Erythroblast (primary cell): ENCODE results near the gene SDF2L1.
"Not testable (repeated sequence)": the region's sequence is repeated elsewhere in the genome, so short reads cannot be mapped to it uniquely, and the experiment has no call there.

ENCODE experiments used
- DNase-seq, 2 experiments: peaks; one replicate each; lab custom pipeline; 2025; lab: John Stamatoyannopoulos, UW
- GATA1 ChIP-seq: IDR thresholded peaks from 2 replicates; pipeline ENCODE4 v1.6.1; 2011; ENCODE audit warnings: low read depth, mild to moderate bottlenecking, control low read depth, low read length, moderate library complexity
- POLR2A ChIP-seq: IDR thresholded peaks from 2 replicates; pipeline ENCODE4 v1.6.1; 2011; ENCODE audit warnings: mild to moderate bottlenecking, low read length

The SDF2L1 gene

GRCh38 chr22:21611210-21611977 lies 30.7 kb upstream of the SDF2L1 start:
- no peak for DNase-seq
- TF ChIP-seq POLR2A (no peak), GATA1 (no peak)

- no peak for DNase-seq
- no peak for TF ChIP-seq GATA1
- TF ChIP-seq POLR2A = no peak
These were observed 29.2 kb upstream of the SDF2L1 start for GRCh38 chr22:21612858-21613257.

- DNase-seq = no peak
- TF ChIP-seq POLR2A (no peak), GATA1 (no peak)
These were observed 28.4 kb upstream of the SDF2L1 start for GRCh38 chr22:21613553-21614233.

- DNase-seq = no peak
- TF ChIP-seq POLR2A (no peak), GATA1 (no peak)
These were observed 26.4 kb upstream of the SDF2L1 start for GRCh38 chr22:21615731-21616130.

GRCh38 chr22:21617337-21617736 lies 24.8 kb upstream of the SDF2L1 start:
- DNase-seq = not testable (repeated sequence)

- no peak for DNase-seq
- TF ChIP-seq POLR2A (no peak), GATA1 (no peak)
These were observed 21.1 kb upstream of the SDF2L1 start for GRCh38 chr22:21621025-21621424.

GRCh38 chr22:21622011-21622918 lies 19.8 kb upstream of the SDF2L1 start:
- TF ChIP-seq GATA1 (no peak), POLR2A (no peak)
- no peak for DNase-seq

- TF ChIP-seq GATA1 (no peak), POLR2A (no peak)
- no peak for DNase-seq
These were observed 19.0 kb upstream of the SDF2L1 start for GRCh38 chr22:21622919-21623647.

GRCh38 chr22:21623648-21623970 lies 18.5 kb upstream of the SDF2L1 start:
- no peak for DNase-seq
- no peak for TF ChIP-seq POLR2A
- TF ChIP-seq GATA1 = no peak

GRCh38 chr22:21624120-21624879 lies 17.8 kb upstream of the SDF2L1 start:
- peak; percentile 45 to 64 for DNase-seq

GRCh38 chr22:21624880-21625791 lies 17.0 kb upstream of the SDF2L1 start:
- DNase-seq = no peak

More at GRCh38 chr22:21624120-21624879, 17.8 kb upstream of the SDF2L1 start:
- TF ChIP-seq POLR2A (no peak), GATA1 (no peak)

More at GRCh38 chr22:21624880-21625791, 17.0 kb upstream of the SDF2L1 start:
- TF ChIP-seq GATA1 (no peak), POLR2A (no peak)
